ENCODE measurements around the gene SLCO3A1. TPM values are rescaled to one million over a fixed set of nuclear protein-coding genes. Genes with fewer than 3 reads are reported as not detected.
A peak's percentile ranks its signal among the peaks of the same experiment; 100 is the strongest.

Gene SLCO3A1
- total and polyA plus RNA-seq, 2 of the 8 experiments (the other 6 are each of a cell fraction or from before 2014, with no cell fraction given): 15.1 to 20.4 TPM

GRCh38 chr15:92143765-92144164 lies 290.3 kb downstream of the SLCO3A1 start:
- WGBS, 2 experiments (ENCODE audit: extremely low coverage in 1 of 2, insufficient coverage in 1 of 2, insufficient read length in 1 of 2, insufficient replicate concordance in 2 of 2, low coverage in 1 of 2, low lambda C conversion rate in 2 of 2, missing lambda C conversion rate in 1 of 2): 89% methylated on average over 16 of the region's 16 CpGs; no CpG with 5 or more reads in 1 of the 2 experiments
- peaks cover 0 to 11% (median 1%) of the 10 kb centered on the region in 4 experiments; a peak in 4 of 7 replicates for H3K4me1 ChIP-seq (replicated peaks in 1 of 4; ENCODE audit: control insufficient read depth in 3 of 4, insufficient read depth in 4 of 4, low read length in 3 of 4)
- ChIA-PET POLR2A (ENCODE audit: partially characterized antibody) (no interaction called here), CTCF (ENCODE audit: partially characterized antibody) (interaction anchor here (0.8 to 4.0 kb wide), 5 partner anchors 19 to 52 kb away, joined by 3 to 17 read pairs (median 4); no protein-coding TSS in a partner anchor)
- no peak overlapping the region for H3K4me3 ChIP-seq (ENCODE audit: extremely low read depth in 1 of 4, insufficient read depth in 2 of 4, low read depth in 3 of 4, low read length in 4 of 4)
- H2BK120ac ChIP-seq (replicated peaks; ENCODE audit: low read depth, low read length): no peak overlapping the region
- no peak overlapping the region for H3K23ac ChIP-seq (ENCODE audit: insufficient read length)
- H2BK20ac ChIP-seq (ENCODE audit: low read length): no peak overlapping the region
- peak overlapping the region; percentile 40; the same call in 1 of the 2 replicates for H2BK15ac ChIP-seq (ENCODE audit: low read length)
- H3K79me1 ChIP-seq (ENCODE audit: low read depth, low read length): 0 out of 2 replicates have a peak, but pooled peaks cover 2% of the 10 kb centered on the region
- H2AFZ ChIP-seq (ENCODE audit: low read length): no peak overlapping the region
- H3K4me2 ChIP-seq (ENCODE audit: insufficient read depth in 1 of 2, low read depth in 2 of 2, low read length in 2 of 2): no peak overlapping the region
- no peaks in the 10 kb centered on the region for H4K20me1 ChIP-seq (replicated peaks in 1 of 2; ENCODE audit: control insufficient read depth in 1 of 2, insufficient read depth in 2 of 2, low read length in 2 of 2)
- H3K23me2 ChIP-seq (ENCODE audit: low read depth, low read length): no peaks in the 10 kb centered on the region
- H3K36me3 ChIP-seq (ENCODE audit: control insufficient read depth in 2 of 4, insufficient read depth in 4 of 4, low read length in 3 of 4): no peaks in the 10 kb centered on the region
- H3K79me2 ChIP-seq (ENCODE audit: control insufficient read depth in 1 of 2, insufficient read depth in 2 of 2, low read length in 2 of 2): no peaks in the 10 kb centered on the region
- H3K27ac ChIP-seq (ENCODE audit: low read depth, low read length): no peak overlapping the region
- no peak overlapping the region for H3K9ac ChIP-seq (replicated peaks in 1 of 4; ENCODE audit: extremely low read depth in 1 of 4, low read depth in 3 of 4, low read length in 3 of 4)
- no peak overlapping the region; the same call in 1 of the 2 replicates for H2BK5ac ChIP-seq (ENCODE audit: low read depth, low read length)
- peak overlapping the region; percentile 43; the same call in 1 of the 2 replicates for H2BK12ac ChIP-seq (ENCODE audit: low read depth, low read length)
- no peak overlapping the region for H4K91ac ChIP-seq (replicated peaks; ENCODE audit: insufficient read length, low read length)
- DNase-seq (ENCODE audit: low read depth in 1 of 2, low spot score in 2 of 2) (no peak), FAIRE-seq (no peak)
- H2AK5ac ChIP-seq (ENCODE audit: low read depth, low read length): peak overlapping the region; percentile 65; the same call in 1 of the 2 replicates
- no peak overlapping the region for H3K14ac ChIP-seq (ENCODE audit: insufficient read length)
- no peaks in the 10 kb centered on the region for H3K27me3 ChIP-seq (replicated peaks in 1 of 4; ENCODE audit: control insufficient read depth in 3 of 4, extremely low read depth in 1 of 4, insufficient read depth in 3 of 4, low read length in 3 of 4)
- peak overlapping the region; percentile 31; the same call in 1 of the 2 replicates for H4K8ac ChIP-seq (ENCODE audit: extremely low read depth, insufficient read depth, low read length)
- no peak overlapping the region for H4K5ac ChIP-seq (ENCODE audit: insufficient read length, low read depth, low read length)
- no peak overlapping the region for H3K4ac ChIP-seq (replicated peaks; ENCODE audit: insufficient read length, low read depth, low read length)
- TF ChIP-seq CTCF (IDR thresholded peaks at IDR 0.05; ENCODE audit: control extremely low read depth in 1 of 3, insufficient read depth in 1 of 3, low read depth in 1 of 3, low read length in 3 of 3) (peak in 2 of 3 experiments; percentile 18 to 28; a peak in 3 of 4 replicates), HDAC6 (IDR thresholded peaks at IDR 0.05; ENCODE audit: low read depth, low read length) (no peak), CBX8 (IDR thresholded peaks at IDR 0.05; ENCODE audit: borderline replicate concordance, low read depth, low read length) (no peak), JUND (IDR thresholded peaks at IDR 0.05; ENCODE audit: low read length) (no peak)
- H3K56ac ChIP-seq (replicated peaks; ENCODE audit: insufficient read length, low read depth, low read length): no peak overlapping the region
- H3K9me3 ChIP-seq (ENCODE audit: insufficient read depth in 2 of 2, low read depth in 1 of 2, low read length in 1 of 2): no peaks in the 10 kb centered on the region
- H3K18ac ChIP-seq (ENCODE audit: extremely low read depth, low read length): no peak overlapping the region; the same call in 1 of the 2 replicates
